ENCODE measurements around the gene DNAJB9.
A peak's percentile ranks its signal among the peaks of the same experiment; 100 is the strongest.

Gene DNAJB9

DNA sequence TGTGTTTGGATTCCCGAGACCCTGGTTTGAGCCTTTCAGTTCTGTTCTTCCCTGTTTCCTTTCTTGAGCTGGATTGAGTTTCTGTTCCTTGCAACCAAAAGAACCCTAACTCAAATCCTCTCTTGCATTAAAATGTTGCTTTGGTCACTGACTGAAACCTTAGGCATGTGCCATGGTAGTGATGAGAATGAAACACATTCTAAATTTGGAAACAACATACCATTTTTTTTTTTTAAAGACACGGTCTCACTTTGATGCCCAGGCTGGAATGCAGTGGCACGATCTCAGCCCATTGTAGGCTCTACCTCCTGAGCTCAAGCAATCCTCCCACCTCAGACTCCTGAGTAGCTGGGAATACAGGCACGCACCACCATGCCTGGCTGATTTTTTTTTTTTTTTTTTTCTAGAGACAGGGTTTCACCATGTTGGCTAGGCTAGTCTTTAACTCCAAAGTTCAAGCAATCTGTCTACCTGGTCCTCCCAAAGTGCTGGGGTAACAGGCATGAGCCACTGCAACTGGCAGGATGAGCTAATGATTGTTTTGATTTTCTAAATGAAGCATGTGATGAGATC, 8.5 kb upstream of the DNAJB9 start:
- TF ChIP-seq TAF1 (IDR thresholded peaks at IDR 0.05; ENCODE audit: borderline replicate concordance, insufficient read depth, low read length): no peak
- no peak for TF ChIP-seq POLR2AphosphoS5 (IDR thresholded peaks at IDR 0.05; ENCODE audit: low read depth, low read length)
- TF ChIP-seq, protein P1, sequence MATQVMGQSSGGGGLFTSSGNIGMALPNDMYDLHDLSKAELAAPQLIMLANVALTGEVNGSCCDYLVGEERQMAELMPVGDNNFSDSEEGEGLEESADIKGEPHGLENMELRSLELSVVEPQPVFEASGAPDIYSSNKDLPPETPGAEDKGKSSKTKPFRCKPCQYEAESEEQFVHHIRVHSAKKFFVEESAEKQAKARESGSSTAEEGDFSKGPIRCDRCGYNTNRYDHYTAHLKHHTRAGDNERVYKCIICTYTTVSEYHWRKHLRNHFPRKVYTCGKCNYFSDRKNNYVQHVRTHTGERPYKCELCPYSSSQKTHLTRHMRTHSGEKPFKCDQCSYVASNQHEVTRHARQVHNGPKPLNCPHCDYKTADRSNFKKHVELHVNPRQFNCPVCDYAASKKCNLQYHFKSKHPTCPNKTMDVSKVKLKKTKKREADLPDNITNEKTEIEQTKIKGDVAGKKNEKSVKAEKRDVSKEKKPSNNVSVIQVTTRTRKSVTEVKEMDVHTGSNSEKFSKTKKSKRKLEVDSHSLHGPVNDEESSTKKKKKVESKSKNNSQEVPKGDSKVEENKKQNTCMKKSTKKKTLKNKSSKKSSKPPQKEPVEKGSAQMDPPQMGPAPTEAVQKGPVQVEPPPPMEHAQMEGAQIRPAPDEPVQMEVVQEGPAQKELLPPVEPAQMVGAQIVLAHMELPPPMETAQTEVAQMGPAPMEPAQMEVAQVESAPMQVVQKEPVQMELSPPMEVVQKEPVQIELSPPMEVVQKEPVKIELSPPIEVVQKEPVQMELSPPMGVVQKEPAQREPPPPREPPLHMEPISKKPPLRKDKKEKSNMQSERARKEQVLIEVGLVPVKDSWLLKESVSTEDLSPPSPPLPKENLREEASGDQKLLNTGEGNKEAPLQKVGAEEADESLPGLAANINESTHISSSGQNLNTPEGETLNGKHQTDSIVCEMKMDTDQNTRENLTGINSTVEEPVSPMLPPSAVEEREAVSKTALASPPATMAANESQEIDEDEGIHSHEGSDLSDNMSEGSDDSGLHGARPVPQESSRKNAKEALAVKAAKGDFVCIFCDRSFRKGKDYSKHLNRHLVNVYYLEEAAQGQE (IDR thresholded peaks at IDR 0.05; ENCODE audit: insufficient read depth in 1 of 2, low read depth in 2 of 2, low read length in 2 of 2): no peak
- TF ChIP-seq FOXP2 (optimal IDR thresholded peaks at IDR 0.05; ENCODE audit: borderline replicate concordance, extremely low read depth, extremely low read length, insufficient read depth): no peak
- no peak for TF ChIP-seq SIN3A (IDR thresholded peaks at IDR 0.05; ENCODE audit: borderline replicate concordance, insufficient read depth, low read length)

DNA sequence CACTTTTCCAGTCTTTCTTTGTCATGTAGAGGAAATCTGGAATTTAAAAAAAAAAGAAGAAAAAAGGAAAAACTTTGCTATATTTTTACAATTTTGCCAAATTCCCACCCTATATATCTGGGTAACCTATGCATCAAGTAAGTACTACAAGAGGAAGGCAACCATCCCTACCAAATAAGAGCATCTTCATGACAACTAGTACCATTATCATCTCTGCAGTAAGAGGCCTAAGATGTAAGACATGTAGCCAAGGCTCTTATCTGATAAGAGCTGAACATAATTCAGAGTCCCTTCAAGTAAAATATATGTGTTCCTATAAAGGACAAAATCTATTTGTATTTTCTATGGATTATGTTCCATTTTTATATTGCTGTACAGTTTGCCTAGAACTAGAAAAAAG, 3.7 kb upstream of the DNAJB9 start:
- no peak for TF ChIP-seq FOXP2 (optimal IDR thresholded peaks at IDR 0.05; ENCODE audit: borderline replicate concordance, extremely low read depth, extremely low read length, insufficient read depth)
- no peak for TF ChIP-seq TAF1 (IDR thresholded peaks at IDR 0.05; ENCODE audit: borderline replicate concordance, insufficient read depth, low read length)
- TF ChIP-seq, protein P1 (IDR thresholded peaks at IDR 0.05; ENCODE audit: insufficient read depth in 1 of 2, low read depth in 2 of 2, low read length in 2 of 2): no peak
- no peak for TF ChIP-seq SIN3A (IDR thresholded peaks at IDR 0.05; ENCODE audit: borderline replicate concordance, insufficient read depth, low read length)
- no peak for TF ChIP-seq POLR2AphosphoS5 (IDR thresholded peaks at IDR 0.05; ENCODE audit: low read depth, low read length)

DNA sequence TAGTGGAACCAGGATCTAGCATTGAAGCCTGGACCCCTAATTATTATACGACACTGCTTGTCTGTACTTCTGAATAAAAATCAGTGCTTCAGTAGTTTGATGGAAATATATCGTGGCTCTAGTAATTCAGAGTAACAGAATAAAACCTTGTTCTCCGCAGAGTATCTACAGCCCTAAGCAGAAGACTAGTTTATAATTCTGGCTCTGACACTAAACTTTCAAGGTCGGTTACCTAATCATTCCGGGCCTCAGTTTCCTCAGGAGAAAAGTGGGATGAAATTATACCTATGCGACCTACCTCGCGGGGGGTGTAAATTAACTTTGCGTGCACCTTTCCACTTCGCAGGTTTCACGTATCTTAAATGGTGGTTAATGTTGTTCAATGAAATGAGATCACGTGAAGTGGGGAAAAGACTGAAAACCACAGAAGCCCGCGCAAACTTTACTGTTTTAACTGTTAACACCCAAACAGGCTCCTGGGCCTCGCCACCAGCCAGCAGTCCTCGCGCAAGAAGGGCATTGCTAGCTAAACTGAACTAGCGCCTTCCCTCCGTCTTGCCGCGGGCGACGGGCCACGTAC, 783 bp upstream of the DNAJB9 start:
- TF ChIP-seq TAF1 (IDR thresholded peaks at IDR 0.05; ENCODE audit: borderline replicate concordance, insufficient read depth, low read length) (no peak), FOXP2 (optimal IDR thresholded peaks at IDR 0.05; ENCODE audit: borderline replicate concordance, extremely low read depth, extremely low read length, insufficient read depth) (no peak), POLR2AphosphoS5 (IDR thresholded peaks at IDR 0.05; ENCODE audit: low read depth, low read length) (no peak), SIN3A (IDR thresholded peaks at IDR 0.05; ENCODE audit: borderline replicate concordance, insufficient read depth, low read length) (no peak)
- TF ChIP-seq, protein P1 (IDR thresholded peaks at IDR 0.05; ENCODE audit: insufficient read depth in 1 of 2, low read depth in 2 of 2, low read length in 2 of 2): no peak

DNA sequence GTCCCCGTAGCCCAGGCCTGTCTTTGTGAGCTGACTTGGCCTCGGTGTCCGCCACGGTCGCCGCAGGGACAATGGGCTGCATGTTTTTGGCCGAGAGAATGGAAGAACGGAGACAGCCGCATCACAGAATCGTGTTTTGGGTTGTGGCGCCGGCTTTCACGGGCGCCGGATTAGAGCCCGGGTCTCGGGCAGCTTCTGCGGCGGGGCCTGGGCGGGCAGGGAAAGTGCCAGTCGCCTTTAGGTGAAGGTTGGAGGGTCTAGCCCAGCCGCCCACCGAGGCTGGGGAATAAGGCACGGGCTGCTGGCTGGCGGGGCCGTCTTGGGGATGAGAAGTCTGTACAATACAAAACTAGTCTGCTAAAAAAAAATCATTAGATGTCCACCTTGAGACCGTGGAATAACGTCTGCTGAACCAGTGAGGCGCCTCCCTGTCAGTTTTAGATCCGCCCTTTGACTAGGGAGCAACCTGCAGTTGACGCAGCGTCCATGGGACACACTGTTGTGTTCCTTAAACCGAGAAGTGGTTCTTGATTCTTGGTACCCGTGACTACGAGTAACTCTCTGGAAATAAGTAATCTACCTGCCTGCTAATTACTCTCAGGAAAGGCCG, 577 bp downstream of the DNAJB9 start:
- TF ChIP-seq TAF1 (IDR thresholded peaks at IDR 0.05; ENCODE audit: borderline replicate concordance, insufficient read depth, low read length) (no peak), POLR2AphosphoS5 (IDR thresholded peaks at IDR 0.05; ENCODE audit: low read depth, low read length) (no peak), SIN3A (IDR thresholded peaks at IDR 0.05; ENCODE audit: borderline replicate concordance, insufficient read depth, low read length) (peak; percentile 35; the same call in 1 of the 2 replicates), FOXP2 (optimal IDR thresholded peaks at IDR 0.05; ENCODE audit: borderline replicate concordance, extremely low read depth, extremely low read length, insufficient read depth) (no peak)
- TF ChIP-seq, protein P1 (IDR thresholded peaks at IDR 0.05; ENCODE audit: insufficient read depth in 1 of 2, low read depth in 2 of 2, low read length in 2 of 2): no peak
